Keratinocyte (primary cell): ENCODE measurements around the gene FSTL3. TPM values are rescaled to one million over a fixed set of nuclear protein-coding genes. Genes with fewer than 3 reads are reported as not detected.

ENCODE experiments used
- DNase-seq: peaks from one replicate; pipeline ENCODE4 v3.0.0-alpha.2; 2011; ENCODE audit warnings: low read depth, missing footprints, low spot score
- FAIRE-seq: peaks from 2 replicates; lab custom pipeline; 2011; peaks lifted over from hg19 to GRCh38; lab: Jason Lieb, UNC
- H2AFZ ChIP-seq: 2 replicates; pipeline ENCODE4 v1.6.0; 2012; ENCODE audit warnings: low read length, control low read depth, inconsistent platforms; ENCODE audit not compliant: control insufficient read depth
- H3K27ac ChIP-seq: 2 replicates; pipeline ENCODE4 v1.5.1; 2011; ENCODE audit warnings: low read length; ENCODE audit not compliant: control insufficient read depth, insufficient read depth
- H3K27me3 ChIP-seq: 3 replicates; pipeline ENCODE4 v1.6.0; 2011; ENCODE audit warnings: low read length; ENCODE audit not compliant: control insufficient read depth, insufficient read depth; ENCODE audit errors: extremely low read depth
- H3K36me3 ChIP-seq, 2 experiments: 2 replicates in 1 of 2; 3 replicates in 1 of 2; pipeline ENCODE4 v1.5.1; 2011; ENCODE audit warnings: low read length in 2 of 2, mild to moderate bottlenecking in 1 of 2; ENCODE audit not compliant: control insufficient read depth in 2 of 2, insufficient read depth in 2 of 2; ENCODE audit errors: extremely low read depth in 1 of 2
- H3K4me1 ChIP-seq: 3 replicates; pipeline ENCODE4 v1.5.1; 2011; ENCODE audit warnings: low read length; ENCODE audit not compliant: control insufficient read depth, insufficient read depth; ENCODE audit errors: extremely low read depth
- H3K4me2 ChIP-seq: 3 replicates; pipeline ENCODE4 v1.6.0; 2011; ENCODE audit warnings: low read depth, low read length; ENCODE audit not compliant: control insufficient read depth, insufficient read depth; ENCODE audit errors: extremely low read depth
- H3K4me3 ChIP-seq, 3 experiments: fragments of 200-600 bp in 1 of 3; sonication (generic) in 1 of 3; 2 replicates in 2 of 3; 3 replicates in 1 of 3; pipeline ENCODE4 v1.5.1; 2011 to 2016; ENCODE audit warnings: low read length in 3 of 3, mild to moderate bottlenecking in 3 of 3, control low read depth in 2 of 3, inconsistent platforms in 1 of 3, low read depth in 1 of 3, mixed read lengths in 1 of 3, mixed run types in 1 of 3, moderate library complexity in 1 of 3; ENCODE audit not compliant: control insufficient read depth in 2 of 3, insufficient read depth in 2 of 3; ENCODE audit errors: extremely low read depth in 1 of 3
- H3K79me2 ChIP-seq: 2 replicates; pipeline ENCODE4 v1.6.0; 2012; ENCODE audit warnings: low read length; ENCODE audit not compliant: control insufficient read depth, insufficient read depth
- H3K9ac ChIP-seq: 3 replicates; pipeline ENCODE4 v1.6.0; 2011; ENCODE audit warnings: low read length; ENCODE audit not compliant: control insufficient read depth, insufficient read depth; ENCODE audit errors: extremely low read depth
- H3K9me1 ChIP-seq: 3 replicates; pipeline ENCODE4 v1.6.0; 2011; ENCODE audit warnings: low read length; ENCODE audit not compliant: control insufficient read depth, insufficient read depth; ENCODE audit errors: extremely low read depth
- H3K9me3 ChIP-seq: 2 replicates; pipeline ENCODE4 v1.5.1; 2012; ENCODE audit warnings: low read depth, low read length; ENCODE audit not compliant: control insufficient read depth
- H4K20me1 ChIP-seq: 3 replicates; pipeline ENCODE4 v1.6.0; 2011; ENCODE audit warnings: low read length; ENCODE audit not compliant: control insufficient read depth, insufficient read depth; ENCODE audit errors: extremely low read depth
- CTCF ChIP-seq, 3 experiments: IDR thresholded peaks in 1 of 3; conservative IDR thresholded peaks in 1 of 3; optimal IDR thresholded peaks in 1 of 3; 2 replicates in 2 of 3; 3 replicates in 1 of 3; pipeline versions ENCODE3 to v1.5.1; 2011; ENCODE audit warnings: low read length in 3 of 3, mild to moderate bottlenecking in 3 of 3, moderate library complexity in 2 of 3, control low read depth in 1 of 3, inconsistent platforms in 1 of 3; ENCODE audit not compliant: insufficient read depth in 2 of 3; ENCODE audit errors: extremely low read depth in 1 of 3
- EZH2 ChIP-seq: IDR thresholded peaks from one replicate; pipeline ENCODE4 v1.6.1; 2012; ENCODE audit warnings: inconsistent platforms, mild to moderate bottlenecking, low read length, moderate library complexity
- dilution Hi-C: fragments of 300-500 bp; cut with MboI; formaldehyde crosslinking; loops from one replicate; pipeline ENCODE4 v1.7.0; 2020; ENCODE audit warnings: low sequenced_read_pairs; ENCODE audit not compliant: extremely low pct_ligation_motif_present
- polyA plus RNA-seq, 5 experiments: library from polyadenylated mRNA; depleted of rRNA in 3 of 5; stranded (reverse) in 3 of 5; stranded (forward) in 1 of 5; unstranded in 1 of 5; fragments of >200 nt; gene quantifications; 1 replicate in 1 of 5; 2 replicates in 3 of 5; 3 replicates in 1 of 5; pipeline versions ENCODE4 v1.2.1 to v1.2.3, GENCODE V29; 2011 to 2012; ENCODE audit warnings: missing spikeins in 2 of 5, low read depth in 1 of 5, low replicate concordance in 1 of 5

FSTL3 gene
- polyA plus RNA-seq, 1 donor (not counting 4 experiments of a cell fraction or from before 2014, with no cell fraction given), result 54.4 TPM

- dilution Hi-C loops, result no loop called here
Measured at GRCh38 chr19:685454-685931, 9.3 kb downstream of the FSTL3 start.

GRCh38 chr19:686589-687297 lies 10.6 kb downstream of the FSTL3 start:
- Histone ChIP-seq H3K4me3 (no peak overlapping the region), H3K9me3 (no peaks in the 10 kb centered on the region), H3K9ac (no peak overlapping the region), H3K4me1 (no peaks in the 10 kb centered on the region), H2AFZ (no peak overlapping the region), H3K36me3 (peaks cover 2 to 4% of the 10 kb centered on the region in 2 experiments), H3K27me3 (no peaks in the 10 kb centered on the region), H3K79me2 (no peaks in the 10 kb centered on the region), H4K20me1 (peaks cover 3% of the 10 kb centered on the region), H3K27ac (no peak overlapping the region), H3K9me1 (no peaks in the 10 kb centered on the region), H3K4me2 (no peak overlapping the region)
- FAIRE-seq (no peak), DNase-seq (no peak)
- dilution Hi-C loops, result no loop called here
- no peak for TF ChIP-seq CTCF (optimal IDR thresholded peaks at IDR 0.05 in 1 of 3, IDR thresholded peaks at IDR 0.05 in 1 of 3, conservative IDR thresholded peaks at IDR 0.05 in 1 of 3; ENCODE audit: extremely low read depth in 1 of 3, insufficient read depth in 2 of 3, low read length in 3 of 3)
- no peak for TF ChIP-seq EZH2

More at GRCh38 chr19:685454-685931, 9.3 kb downstream of the FSTL3 start:
- Histone ChIP-seq H3K4me2 (no peak overlapping the region), H4K20me1 (peaks cover 9% of the 10 kb centered on the region), H3K4me3 (no peak overlapping the region), H3K27ac (no peak overlapping the region), H3K36me3 (peaks cover 2 to 11% of the 10 kb centered on the region in 2 experiments), H3K9me1 (no peaks in the 10 kb centered on the region), H3K79me2 (no peaks in the 10 kb centered on the region), H3K9me3 (no peaks in the 10 kb centered on the region), H3K27me3 (no peaks in the 10 kb centered on the region), H3K9ac (no peak overlapping the region), H2AFZ (no peak overlapping the region), H3K4me1 (no peaks in the 10 kb centered on the region)
- DNase-seq (no peak), FAIRE-seq (no peak)
- TF ChIP-seq EZH2 (no peak), CTCF (optimal IDR thresholded peaks at IDR 0.05 in 1 of 3, IDR thresholded peaks at IDR 0.05 in 1 of 3, conservative IDR thresholded peaks at IDR 0.05 in 1 of 3; ENCODE audit: extremely low read depth in 1 of 3, insufficient read depth in 2 of 3, low read length in 3 of 3) (no peak)
